Measurements from ENCODE around the gene SCAPER. TPM values are rescaled to one million over a fixed set of nuclear protein-coding genes. Genes with fewer than 3 reads are reported as not detected.

SCAPER gene
- polyA plus RNA-seq, 1 experiment = 5.4 TPM

Small RNAs within 50 kb of the gene (small RNA-seq; reads per million reads assigned to genes)
- not detected for gene AC090751.1 (ENCODE audit: insufficient read length, low read depth)
- gene MIR3713 (ENCODE audit: insufficient read length, low read depth) = not detected

Other genes starting within 250 kb of the SCAPER start
- 77.8 and 123 TPM in 2 replicates for gene RCN2, start 26.4 kb upstream of the SCAPER start, polyA plus RNA-seq (2011; rRNA removed)
- gene PSTPIP1, start 89.8 kb upstream of the SCAPER start, polyA plus RNA-seq (2011; rRNA removed) = 0.21 and 0.30 TPM in 2 replicates
- gene TSPAN3, start 165.8 kb upstream of the SCAPER start, polyA plus RNA-seq (2011; rRNA removed) = 359 and 410 TPM in 2 replicates